HepG2 (cell line): ENCODE measurements around the gene EPS8L3. TPM values are rescaled to one million over a fixed set of nuclear protein-coding genes. Genes with fewer than 3 reads are reported as not detected.
A peak's percentile ranks its signal among the peaks of the same experiment; 100 is the strongest.

ENCODE experiments used
- ADNP ChIP-seq: sonication (generic); formaldehyde crosslinking; IDR thresholded peaks from 2 replicates; pipeline ENCODE4 v1.4.0; 2020; ENCODE audit warnings: missing genetic modification reagents
- ATF3 ChIP-seq: sonication (generic); formaldehyde crosslinking; IDR thresholded peaks from 2 replicates; pipeline ENCODE4 v1.4.0; 2020; ENCODE audit warnings: missing genetic modification reagents
- FOXP4 ChIP-seq: sonication (generic); formaldehyde crosslinking; IDR thresholded peaks from 2 replicates; pipeline ENCODE4 v1.4.0; 2020; ENCODE audit warnings: missing genetic modification reagents
- HNF1B ChIP-seq: sonication (generic); formaldehyde crosslinking; IDR thresholded peaks from 2 replicates; pipeline ENCODE4 v1.5.1; 2020; ENCODE audit warnings: mild to moderate bottlenecking, moderate library complexity, missing genetic modification reagents
- KAT8 ChIP-seq: IDR thresholded peaks from 2 replicates; pipeline ENCODE4 v1.6.1; 2016; ENCODE audit warnings: missing genetic modification reagents, missing compliant biosample characterization
- KDM2A ChIP-seq: sonication (generic); formaldehyde crosslinking; IDR thresholded peaks from 2 replicates; pipeline ENCODE4 v1.4.0; 2020; ENCODE audit warnings: low read depth, missing genetic modification reagents, borderline replicate concordance
- PAXIP1 ChIP-seq: sonication (generic); formaldehyde crosslinking; conservative IDR thresholded peaks from 2 replicates; pipeline ENCODE4 v1.4.0; 2020; ENCODE audit warnings: mild to moderate bottlenecking, missing genetic modification reagents, moderate library complexity
- RAD21 ChIP-seq: fragments of 450-650 bp; formaldehyde crosslinking; IDR thresholded peaks from 2 replicates; pipeline ENCODE4 v1.5.0; 2020; ENCODE audit warnings: mild to moderate bottlenecking
- TFAP4 ChIP-seq: sonication (generic); IDR thresholded peaks from 2 replicates; pipeline ENCODE4 v1.6.1; 2016; ENCODE audit warnings: low read depth, borderline replicate concordance
- ZFX ChIP-seq: sonication (generic); formaldehyde crosslinking; IDR thresholded peaks from 2 replicates; pipeline ENCODE4 v1.4.0; 2020; ENCODE audit warnings: mild to moderate bottlenecking, low read depth, missing genetic modification reagents, moderate library complexity
- ZMYM3 ChIP-seq: sonication (generic); formaldehyde crosslinking; IDR thresholded peaks from 2 replicates; pipeline ENCODE4 v1.5.1; 2020; ENCODE audit warnings: mild to moderate bottlenecking, missing genetic modification reagents
- ZMYM4 ChIP-seq: sonication (generic); formaldehyde crosslinking; IDR thresholded peaks from 2 replicates; pipeline ENCODE4 v1.8.1; 2023; ENCODE audit warnings: mild to moderate bottlenecking, missing genetic modification reagents
- ZNF180 ChIP-seq: sonication (generic); formaldehyde crosslinking; IDR thresholded peaks from 2 replicates; pipeline ENCODE4 v1.4.0; 2020; ENCODE audit warnings: low read depth, missing genetic modification reagents, borderline replicate concordance
- ZNF350 ChIP-seq: sonication (generic); formaldehyde crosslinking; IDR thresholded peaks from 2 replicates; pipeline ENCODE4 v1.4.0; 2020; ENCODE audit warnings: mild to moderate bottlenecking, low read depth, missing genetic modification reagents, borderline replicate concordance
- ZNF572 ChIP-seq: sonication (generic); formaldehyde crosslinking; IDR thresholded peaks from 2 replicates; pipeline ENCODE4 v1.5.1; 2020; ENCODE audit warnings: mild to moderate bottlenecking, missing genetic modification reagents
- ZNF710 ChIP-seq: sonication (generic); formaldehyde crosslinking; IDR thresholded peaks from 2 replicates; pipeline ENCODE4 v1.5.0; 2020; ENCODE audit warnings: mild to moderate bottlenecking, missing genetic modification reagents, borderline replicate concordance
- polyA plus RNA-seq, 8 experiments: library from polyadenylated mRNA; depleted of rRNA in 3 of 8; stranded (reverse) in 7 of 8; unstranded in 1 of 8; fragments of >200 nt; fragmentation: Illumina TruSeq in 4 of 8; extraction: Trizol in 4 of 8; gene quantifications; 2 replicates each; pipeline versions ENCODE4 v1.2.1 to v1.2.3, GENCODE V29; 2011 to 2016; ENCODE audit warnings: low read depth in 4 of 8, missing spikeins in 1 of 8, mixed read lengths in 1 of 8; ENCODE audit not compliant: insufficient read depth in 1 of 8
- total RNA-seq, 5 experiments: library from RNA; depleted of rRNA; stranded (reverse); fragments of >200 nt; fragmentation: Illumina TruSeq; extraction: Trizol; gene quantifications; 2 replicates each; pipeline ENCODE4 v1.2.3, GENCODE V29; 2016; ENCODE audit warnings: low read depth in 1 of 5

The EPS8L3 gene
- total and polyA plus RNA-seq, 2 of the 13 experiments (the other 11 are each of a cell fraction or from before 2014, with no cell fraction given), result 18.2 to 106 TPM

- TF ChIP-seq ATF3 (CRISPR knock-in tag) (peak; percentile 38; the same call in 1 of the 2 replicates), ZMYM4 (CRISPR knock-in tag) (peak; percentile 42; the same call in 1 of the 2 replicates), HNF1B (CRISPR knock-in tag) (peak; percentile 55; the same call in 1 of the 2 replicates), KDM2A (peak; percentile 18; the same call in 1 of the 2 replicates), ZNF710 (CRISPR knock-in tag) (no peak), ZMYM3 (CRISPR knock-in tag) (peak; percentile 13; the same call in 1 of the 2 replicates), ZNF350 (CRISPR knock-in tag) (0 out of 2 replicates have a peak, but pooled peaks have one; percentile 28), ZNF180 (CRISPR knock-in tag) (no peak), ZFX (CRISPR knock-in tag) (peak; percentile 93), TFAP4 (peak; percentile 70; the same call in 1 of the 2 replicates), PAXIP1 (peak; percentile 10), RAD21 (CRISPR knock-in tag) (peak; percentile 27; the same call in 1 of the 2 replicates), ADNP (0 out of 2 replicates have a peak, but pooled peaks have one; percentile 17), FOXP4 (CRISPR knock-in tag) (0 out of 2 replicates have a peak, but pooled peaks have one; percentile 35), KAT8 (CRISPR knock-in tag) (peak; percentile 74), ZNF572 (CRISPR knock-in tag) (peak; percentile 51; the same call in 1 of the 2 replicates)
Observed at GRCh38 chr1:109790735-109791494, 27.2 kb upstream of the EPS8L3 start (continued).
